ENCODE data around the gene BTBD16. TPM values are rescaled to one million over a fixed set of nuclear protein-coding genes. Genes with fewer than 3 reads are reported as not detected.

Gene BTBD16
- total and polyA plus RNA-seq, 10 of the 15 experiments (the other 5 are each of a cell fraction or from before 2014, with no cell fraction given) = 0.11 TPM; not detected in 9

GRCh38 chr10:122331615-122332446, 60.7 kb downstream of the BTBD16 start:
- DNase-seq (ENCODE audit: low read depth, low spot score) = no peak
- H3K4me3 ChIP-seq = no peak overlapping the region
- SMC1A ChIA-PET (ENCODE audit: uncharacterized antibody, unreplicated experiment) = no interaction called here
- no peak for FAIRE-seq
- TF ChIP-seq BRCA1 (IDR thresholded peaks at IDR 0.05; ENCODE audit: low read depth, low read length) = no peak
- TF ChIP-seq MYB (IDR thresholded peaks at IDR 0.05; ENCODE audit: borderline replicate concordance, low read depth, low read length) = no peak
- TF ChIP-seq HDAC6 (IDR thresholded peaks at IDR 0.05; ENCODE audit: unreplicated experiment) = no peak
- TF ChIP-seq NRF1 (conservative IDR thresholded peaks at IDR 0.05; ENCODE audit: low read depth, low read length) = no peak
- no peak for TF ChIP-seq ZNF24 (IDR thresholded peaks at IDR 0.05)
- TF ChIP-seq DPF2 (IDR thresholded peaks at IDR 0.05) = no peak
- no peak for TF ChIP-seq POLR2A (IDR thresholded peaks at IDR 0.05; ENCODE audit: low read depth, low read length)
- no peak for TF ChIP-seq BCL3 (IDR thresholded peaks at IDR 0.05; ENCODE audit: borderline replicate concordance, insufficient read depth, low read depth, low read length, poor library complexity, severe bottlenecking)
- TF ChIP-seq PML (IDR thresholded peaks at IDR 0.05; ENCODE audit: low read length) = no peak
- no peak for TF ChIP-seq PRDM15 (CRISPR knock-in tag; IDR thresholded peaks at IDR 0.05)
- TF ChIP-seq RFX5 (IDR thresholded peaks at IDR 0.05; ENCODE audit: low read depth, low read length) = no peak
- no peak for TF ChIP-seq FOS (IDR thresholded peaks at IDR 0.05; ENCODE audit: borderline replicate concordance, extremely low read depth, insufficient read length)
- no peak for TF ChIP-seq WRNIP1 (IDR thresholded peaks at IDR 0.05; ENCODE audit: borderline replicate concordance, low read depth, low read length)
- no peak for TF ChIP-seq MEF2A (IDR thresholded peaks at IDR 0.05; ENCODE audit: insufficient read depth, low read depth, low read length)
- no peak for TF ChIP-seq CBX3 (IDR thresholded peaks at IDR 0.05; ENCODE audit: borderline replicate concordance, low read depth)
- TF ChIP-seq TARDBP (IDR thresholded peaks at IDR 0.05; ENCODE audit: borderline replicate concordance) = no peak
- TF ChIP-seq CREB1 (IDR thresholded peaks at IDR 0.05; ENCODE audit: low read depth) = no peak
- no peak for TF ChIP-seq STAT1 (conservative IDR thresholded peaks at IDR 0.05)
- TF ChIP-seq EZH2 (IDR thresholded peaks at IDR 0.05; ENCODE audit: borderline replicate concordance, control insufficient read depth, low read depth, low read length) = no peak
- no peak for TF ChIP-seq POU2F2 (IDR thresholded peaks at IDR 0.05; ENCODE audit: borderline replicate concordance, low read depth, low read length)
- H3K9ac ChIP-seq (ENCODE audit: control insufficient read depth, insufficient read depth, low read length) = no peak overlapping the region
- POLR2A ChIA-PET = no interaction called here
- 39% methylated on average over 16 of the region's 16 CpGs for WGBS (ENCODE audit: insufficient coverage, insufficient replicate concordance, low lambda C conversion rate, missing lambda C conversion rate)
- H3K4me2 ChIP-seq (ENCODE audit: control insufficient read depth, insufficient read depth) = no peak overlapping the region
- H3K4me1 ChIP-seq (ENCODE audit: control insufficient read depth, insufficient read depth, low read length) = peaks cover 2% of the 10 kb centered on the region
- in situ Hi-C loops (cut with MboI) (no loop called here), intact Hi-C loops (cut with micrococcal nuclease; ENCODE audit: unreplicated experiment) (no loop called here)
- no peaks in the 10 kb centered on the region; the same call in 1 of the 2 replicates for H4K20me1 ChIP-seq (ENCODE audit: control insufficient read depth, insufficient read depth)
- H2AFZ ChIP-seq (ENCODE audit: control insufficient read depth, low read depth, low read length) = no peak overlapping the region
- no peaks in the 10 kb centered on the region for H3K79me2 ChIP-seq (ENCODE audit: control insufficient read depth, insufficient read depth, low read length)
- RAD21 ChIA-PET (ENCODE audit: unreplicated experiment) = no interaction called here
- CTCF ChIA-PET = interaction anchor here (1.5 kb wide), 1 partner anchor 33 kb away, joined by 5 read pairs; no protein-coding TSS in a partner anchor
- H3K27ac ChIP-seq (ENCODE audit: control insufficient read depth, insufficient read depth) = no peak overlapping the region
- no peaks in the 10 kb centered on the region for H3K9me3 ChIP-seq (replicated peaks; ENCODE audit: control insufficient read depth, insufficient read depth, low read length)
- H3K27me3 ChIP-seq (replicated peaks in 1 of 2; ENCODE audit: control insufficient read depth in 2 of 2, insufficient read depth in 2 of 2, low read length in 1 of 2) = peaks cover 0 to 3% of the 10 kb centered on the region in 2 experiments; a peak in 1 of 4 replicates
- no peak for ATAC-seq
- no peaks in the 10 kb centered on the region for H3K36me3 ChIP-seq (ENCODE audit: control insufficient read depth in 2 of 2, insufficient read depth in 2 of 2, low read length in 1 of 2)
- BruUV-seq (replicated peaks) = no TSS peak
